CD4-positive, alpha-beta T cell treated with Interleukin-4 for 1 hour (primary cell): ENCODE results near the gene EIF4A3.
"Not testable (repeated sequence)": the region's sequence is repeated elsewhere in the genome, so short reads cannot be mapped to it uniquely, and the experiment has no call there.

Experiments
- DNase-seq, 2 donors: peaks; one replicate each; pipeline ENCODE4 v3.0.0-alpha.2; 2020 to 2022

Gene EIF4A3

GRCh38 chr17:80171681-80172080 lies 24.8 kb upstream of the EIF4A3 start:
- DNase-seq, result no peak

- no peak for DNase-seq
Measured at GRCh38 chr17:80169784-80170500, 23.0 kb upstream of the EIF4A3 start, which contains the start of gene CARD14. TSS of gene CARD14 (plus strand) at chr17:80170030. CDS start at chr17:80181439, 11,409 bp downstream.

- no peak for DNase-seq
Measured at GRCh38 chr17:80169107-80169506, 22.2 kb upstream of the EIF4A3 start.

GRCh38 chr17:80168371-80168770 lies 21.4 kb upstream of the EIF4A3 start:
- no peak for DNase-seq

GRCh38 chr17:80166446-80166845 lies 19.5 kb upstream of the EIF4A3 start:
- no peak for DNase-seq

GRCh38 chr17:80164185-80164584 lies 17.3 kb upstream of the EIF4A3 start:
- no peak for DNase-seq

GRCh38 chr17:80163336-80163735 lies 16.4 kb upstream of the EIF4A3 start:
- DNase-seq, result no peak

- DNase-seq, result no peak
Measured at GRCh38 chr17:80160536-80160935, 13.6 kb upstream of the EIF4A3 start.

GRCh38 chr17:80158846-80159245 lies 11.9 kb upstream of the EIF4A3 start:
- DNase-seq, result no peak

- DNase-seq, result not testable (repeated sequence)
Measured at GRCh38 chr17:80155600-80155999, 8.7 kb upstream of the EIF4A3 start.

GRCh38 chr17:80154166-80154565 lies 7.2 kb upstream of the EIF4A3 start:
- DNase-seq, result no peak

GRCh38 chr17:80153004-80153403 lies 6.1 kb upstream of the EIF4A3 start:
- DNase-seq, result no peak

- DNase-seq, result no peak
Measured at GRCh38 chr17:80152081-80152702, 5.3 kb upstream of the EIF4A3 start.

GRCh38 chr17:80151333-80151732 lies 4.4 kb upstream of the EIF4A3 start:
- DNase-seq, result no peak

- peak in 1 of 2 donors; percentile 43 for DNase-seq
Measured at GRCh38 chr17:80146121-80147034, 550 bp downstream of the EIF4A3 start.

GRCh38 chr17:80145076-80146075 lies 1.6 kb downstream of the EIF4A3 start:
- DNase-seq, result peak in 1 of 2 donors; percentile 18

GRCh38 chr17:80142929-80143328 lies 4.0 kb downstream of the EIF4A3 start:
- no peak for DNase-seq

- DNase-seq, result no peak
Measured at GRCh38 chr17:80141463-80142165, 5.3 kb downstream of the EIF4A3 start.

- DNase-seq, result no peak
Measured at GRCh38 chr17:80138856-80139426, 8.0 kb downstream of the EIF4A3 start.

- DNase-seq, result no peak
Measured at GRCh38 chr17:80137131-80137530, 9.8 kb downstream of the EIF4A3 start.

GRCh38 chr17:80133626-80133970 lies 13.3 kb downstream of the EIF4A3 start:
- no peak for DNase-seq
